Motor neuron (in vitro differentiated cells): ENCODE measurements around the gene SCGN. TPM values are rescaled to one million over a fixed set of nuclear protein-coding genes. Genes with fewer than 3 reads are reported as not detected.

Source experiments
- ATAC-seq, 8 experiments: fragments of 200-7000 bp; cut with Tn5 transposase; replicated peaks in 6 of 8; 2 replicates each; pipeline ENCODE4 v1.8.0; 2021; ENCODE audit warnings: mild to moderate bottlenecking in 8 of 8, moderate library complexity in 8 of 8
- H3K27ac ChIP-seq, 2 donors: fragments of 250-450 bp; sonication (Bioruptor Pico); 2 replicates each; pipeline ENCODE4 v1.9.0; 2021; ENCODE audit warnings: antibody characterized with exemption in 2 of 2, mild to moderate bottlenecking in 2 of 2, moderate library complexity in 1 of 2
- H3K4me1 ChIP-seq, 2 donors: fragments of 250-450 bp; sonication (Bioruptor Pico); replicated peaks in 1 of 2; 2 replicates each; pipeline ENCODE4 v1.6.1; 2021; ENCODE audit warnings: antibody characterized with exemption in 2 of 2, mild to moderate bottlenecking in 2 of 2, moderate library complexity in 1 of 2
- H3K4me3 ChIP-seq, 5 donors: fragments of 250-450 bp; sonication (Bioruptor Pico); 2 replicates each; pipeline ENCODE4 v1.9.0; 2021; ENCODE audit warnings: antibody characterized with exemption in 5 of 5, mild to moderate bottlenecking in 5 of 5, moderate library complexity in 4 of 5
- WGBS, 10 experiments: fragments of 450-650 bp; shearing (Covaris generic); methylation state at CpG; one replicate each; pipeline ENCODE4 v1.0.0; 2022; 5-methylcytosine and 5-hydroxymethylcytosine counted together
- in situ Hi-C, 9 experiments: fragments of 400-800 bp; cut with MboI; loops; one replicate each; pipeline ENCODE4 v1.15.0; 2021; ENCODE audit warnings: low sequenced_read_pairs in 9 of 9, low pct_unique_long_range_greater_than_20kb in 2 of 9; ENCODE audit not compliant: unreplicated experiment in 9 of 9
- total RNA-seq, 8 experiments: library from RNA; unstranded; fragments of 300-600 nt; gene quantifications; 2 replicates each; pipeline versions ENCODE4 v1.2.3 to v1.2.4, GENCODE V29; 2022

The SCGN gene
- total RNA-seq, 8 experiments from 2014 or later = 0.27 to 10.2 (median 2.3) TPM; not detected in 1

DNA sequence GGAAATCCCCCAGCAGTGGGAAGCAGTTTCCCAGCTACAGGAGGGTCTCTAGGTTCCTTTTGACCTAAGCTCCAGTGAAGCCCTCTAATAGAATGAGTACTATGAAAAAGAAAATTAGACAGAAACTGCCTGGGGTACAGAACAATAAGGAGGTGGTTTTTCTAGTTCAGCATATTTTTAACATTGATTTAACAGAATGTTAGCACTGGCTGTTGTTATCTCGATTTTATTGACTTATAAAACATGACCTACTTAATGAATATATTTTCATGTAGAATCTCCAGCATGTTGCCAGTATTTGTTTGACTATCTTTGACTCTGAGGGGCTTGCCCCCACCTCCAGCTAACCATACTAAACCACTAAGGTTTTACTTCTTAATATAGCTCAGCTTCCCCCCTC lies 19.6 kb downstream of the SCGN start:
- no peak overlapping the region for H3K4me3 ChIP-seq
- WGBS, 10 experiments = 13 to 80% (median 33%) methylated on average over 1 of the region's 1 CpG; no CpG with 5 or more reads in 3 of the 10 experiments
- no peak overlapping the region for H3K27ac ChIP-seq
- no peaks in the 10 kb centered on the region for H3K4me1 ChIP-seq
- in situ Hi-C loops = no loop called here
- ATAC-seq = peak in 1 of 8 experiments; percentile 3

DNA sequence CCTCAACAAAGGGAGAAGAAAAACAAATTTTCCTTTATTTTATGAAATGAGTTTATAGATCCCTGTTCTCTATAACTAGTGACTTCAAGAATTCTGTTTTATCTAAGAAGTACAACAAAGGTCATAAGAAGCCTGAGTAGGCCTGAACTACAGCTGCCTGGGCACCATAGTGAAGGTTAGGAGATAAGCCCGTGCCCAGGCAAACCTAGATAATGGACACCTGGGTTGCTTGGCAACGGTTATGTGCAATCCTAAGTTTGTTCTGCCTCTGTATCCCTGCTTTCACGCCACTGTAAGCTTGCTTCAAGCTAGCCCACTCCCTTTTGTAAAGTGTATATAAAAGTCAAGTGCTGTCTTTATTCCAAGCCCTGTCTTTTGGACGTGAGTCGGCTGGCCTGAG lies 23.2 kb downstream of the SCGN start:
- 53 to 94% (median 80%) methylated on average over 1 to 5 of the region's 5 CpGs; no CpG with 5 or more reads in 3 of the 10 experiments for WGBS, 10 experiments
- no peak for ATAC-seq
- Histone ChIP-seq H3K27ac (no peak overlapping the region), H3K4me1 (no peaks in the 10 kb centered on the region), H3K4me3 (no peak overlapping the region)
- in situ Hi-C loops = no loop called here

DNA sequence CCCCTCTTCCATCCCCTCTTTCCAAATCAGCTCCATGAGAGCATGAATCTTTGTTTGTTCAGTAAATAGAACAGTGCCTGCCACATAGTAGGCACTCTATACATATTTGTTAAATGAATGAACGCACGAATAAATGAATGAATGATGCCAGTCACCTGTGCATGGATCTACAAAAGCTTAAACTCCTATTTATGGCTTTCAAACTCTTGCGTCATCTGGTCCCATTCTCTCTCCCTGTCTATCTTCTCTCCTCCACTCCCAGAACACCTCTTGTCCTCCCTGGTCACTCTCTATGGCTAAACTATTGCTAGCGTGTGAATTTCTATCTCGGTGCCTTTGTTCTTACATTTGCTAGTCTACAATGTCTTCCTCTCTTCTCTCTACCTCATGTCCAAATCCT lies 24.8 kb downstream of the SCGN start:
- H3K27ac ChIP-seq = no peak overlapping the region
- ATAC-seq = no peak
- in situ Hi-C loops = no loop called here
- no peak overlapping the region for H3K4me3 ChIP-seq
- no peaks in the 10 kb centered on the region for H3K4me1 ChIP-seq
- WGBS, 10 experiments = 19 to 89% (median 63%) methylated on average over 2 to 5 of the region's 5 CpGs

DNA sequence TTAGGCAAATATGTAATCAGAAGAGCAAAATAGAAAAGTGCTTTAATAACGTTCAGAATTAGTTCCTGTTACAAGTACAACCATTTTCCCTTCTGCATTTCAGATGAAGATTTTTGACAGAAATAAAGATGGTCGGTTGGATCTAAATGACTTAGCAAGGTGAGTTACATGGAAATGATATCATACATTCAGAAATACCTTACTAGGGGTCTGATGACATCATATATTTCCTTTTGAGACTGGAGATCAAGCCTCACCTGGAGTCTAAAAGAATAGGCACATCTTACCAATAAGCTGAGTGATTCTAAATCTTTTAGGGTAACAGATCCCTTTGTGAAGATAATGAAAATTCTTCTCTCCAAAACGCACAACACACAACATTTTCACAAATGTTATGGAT lies 29.8 kb downstream of the SCGN start:
- no peaks in the 10 kb centered on the region for H3K4me1 ChIP-seq
- in situ Hi-C loops = no loop called here
- WGBS, 10 experiments = 0 to 88% (median 71%) methylated on average over 1 to 3 of the region's 3 CpGs
- no peak overlapping the region for H3K4me3 ChIP-seq
- no peak for ATAC-seq
- H3K27ac ChIP-seq = no peak overlapping the region

DNA sequence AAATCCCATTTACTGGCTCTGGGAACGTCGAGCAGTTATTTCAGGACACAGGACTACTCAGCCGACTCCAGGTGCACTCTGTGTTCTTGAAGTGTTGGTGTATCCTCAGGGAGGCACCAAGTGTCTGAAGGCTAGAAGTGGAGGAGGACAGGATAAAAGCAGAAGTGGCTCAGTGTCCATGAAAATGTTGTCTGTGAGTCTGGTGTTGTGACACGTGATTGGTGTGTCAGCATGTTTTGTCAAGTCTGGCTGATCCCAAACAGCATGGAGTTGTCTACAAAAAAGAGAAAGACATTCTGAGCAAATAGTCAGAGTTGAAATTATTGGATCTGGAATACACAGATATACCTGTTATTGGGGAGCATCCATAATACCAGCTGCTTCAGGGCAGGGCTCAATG lies 30.3 kb downstream of the SCGN start:
- in situ Hi-C loops = no loop called here
- ATAC-seq = no peak
- Histone ChIP-seq H3K4me3 (no peak overlapping the region), H3K4me1 (no peaks in the 10 kb centered on the region), H3K27ac (no peak overlapping the region)
- WGBS, 10 experiments = 0 to 100% (median 51%) methylated on average over 1 to 3 of the region's 4 CpGs; no CpG with 5 or more reads in 4 of the 10 experiments

DNA sequence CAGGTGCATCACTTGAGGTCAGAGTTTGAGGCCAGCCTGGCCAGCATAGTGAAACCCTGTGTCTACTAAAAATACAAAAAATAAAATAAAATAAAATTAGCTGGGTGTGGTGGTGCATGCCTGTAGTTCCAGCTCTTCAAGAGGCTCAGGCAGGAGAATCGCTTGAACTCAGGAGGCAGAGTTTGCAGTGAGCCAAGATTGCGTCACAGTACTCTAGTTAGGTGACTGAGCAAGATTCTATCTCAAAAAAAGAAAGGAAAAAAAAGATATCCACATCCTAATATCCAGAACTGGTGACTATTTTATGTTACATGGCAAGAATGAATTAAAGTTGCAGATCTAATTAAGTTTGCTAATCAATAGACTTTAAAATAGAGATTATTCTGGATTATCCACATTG lies 32.5 kb downstream of the SCGN start:
- 17 to 100% (median 72%) methylated on average over 1 to 2 of the region's 2 CpGs; no CpG with 5 or more reads in 1 of the 10 experiments for WGBS, 10 experiments
- in situ Hi-C loops = no loop called here
- ATAC-seq = peak in 1 of 8 experiments; percentile 49

DNA sequence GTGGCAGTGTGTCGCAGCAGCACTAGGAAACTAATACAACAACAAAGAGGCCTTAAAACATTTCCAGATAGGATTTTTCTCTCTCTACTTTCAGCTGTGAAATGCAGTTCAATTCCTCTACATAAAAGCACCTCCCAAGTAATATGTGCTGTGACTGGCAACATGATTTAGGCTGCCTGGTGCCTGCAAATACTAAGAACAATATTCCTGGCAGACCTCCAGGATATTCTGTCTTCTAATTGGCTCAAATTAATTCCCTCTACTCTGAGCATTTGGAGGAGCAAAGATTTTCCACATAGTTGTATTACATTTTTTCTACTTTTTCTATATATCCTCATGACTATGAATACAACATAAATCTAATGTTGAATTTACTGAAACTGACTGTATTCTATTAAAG lies 33.2 kb downstream of the SCGN start:
- WGBS, 10 experiments = 0 to 71% methylated on average over 1 of the region's 1 CpG; no CpG with 5 or more reads in 8 of the 10 experiments
- in situ Hi-C loops = no loop called here
- H3K4me1 ChIP-seq = no peaks in the 10 kb centered on the region
- no peak for ATAC-seq
- H3K4me3 ChIP-seq = no peak overlapping the region
- no peak overlapping the region for H3K27ac ChIP-seq

More for the DNA sequence above, 32.5 kb downstream of the SCGN start:
- Histone ChIP-seq H3K4me3 (no peak overlapping the region), H3K4me1 (no peaks in the 10 kb centered on the region), H3K27ac (no peak overlapping the region)

DNA sequence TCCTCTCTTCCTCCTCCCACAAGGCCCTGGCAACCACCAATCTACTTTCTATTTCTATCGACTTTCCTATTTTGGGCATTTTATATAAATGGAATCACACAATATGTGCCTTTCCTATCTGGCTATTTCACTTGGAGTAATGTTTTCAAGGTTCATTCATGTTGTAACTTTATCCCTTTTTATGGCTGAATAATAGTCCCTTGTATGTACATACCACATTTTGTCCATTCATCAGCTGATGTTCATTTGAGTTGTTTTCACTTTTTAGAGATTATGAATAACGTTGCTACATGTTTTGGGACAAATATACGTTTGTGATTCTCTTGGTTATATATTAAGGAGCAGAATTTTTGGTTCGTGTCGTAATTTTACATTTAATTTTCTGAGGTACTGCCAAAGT lies 33.9 kb downstream of the SCGN start:
- Histone ChIP-seq H3K27ac (no peak overlapping the region), H3K4me3 (no peak overlapping the region), H3K4me1 (no peaks in the 10 kb centered on the region)
- in situ Hi-C loops = no loop called here
- ATAC-seq = no peak
- WGBS, 10 experiments = 38 to 92% (median 72%) methylated on average over 3 to 5 of the region's 5 CpGs

DNA sequence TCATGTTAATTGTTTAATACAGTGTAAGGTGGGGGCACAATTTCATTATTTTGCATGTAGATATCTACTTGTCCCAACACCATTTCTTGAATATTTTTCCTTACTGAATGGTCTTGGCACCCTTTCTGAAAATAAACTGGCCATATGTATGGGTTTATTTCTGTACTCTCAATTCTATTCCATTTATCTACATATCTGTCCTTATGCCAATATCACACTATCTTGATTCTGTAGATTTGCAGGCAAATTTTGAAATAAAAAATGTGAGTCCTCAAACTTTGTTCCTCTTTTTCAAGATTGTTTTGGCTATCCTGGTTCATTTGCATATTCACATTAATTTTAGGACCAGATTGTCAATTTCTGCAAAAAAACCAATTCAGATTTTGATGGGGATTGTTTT lies 34.8 kb downstream of the SCGN start:
- in situ Hi-C loops = no loop called here
- ATAC-seq = no peak
- Histone ChIP-seq H3K27ac (no peak overlapping the region), H3K4me3 (no peak overlapping the region), H3K4me1 (no peaks in the 10 kb centered on the region)

DNA sequence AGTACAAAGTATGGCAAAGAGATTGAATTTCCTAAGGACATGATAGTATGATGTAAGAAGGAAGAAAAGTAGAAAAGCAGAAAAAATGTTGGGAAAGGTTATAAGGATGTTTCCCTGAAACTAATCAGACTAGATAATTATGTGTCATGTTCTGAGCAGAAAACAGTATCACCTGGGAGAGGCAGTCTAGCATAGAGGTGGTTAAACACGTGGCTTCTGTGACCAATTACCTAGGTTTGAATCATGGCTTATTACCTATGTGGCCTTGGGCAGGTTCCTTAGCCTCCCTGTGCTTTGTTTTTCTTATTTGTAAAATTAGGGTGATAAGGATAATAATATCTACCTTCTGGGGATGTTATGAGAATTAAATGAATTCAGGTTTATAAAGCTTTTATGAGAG lies 38.0 kb downstream of the SCGN start:
- in situ Hi-C loops = no loop called here
- WGBS, 10 experiments = 0 to 100% (median 70%) methylated on average over 1 of the region's 1 CpG; no CpG with 5 or more reads in 4 of the 10 experiments
- H3K4me3 ChIP-seq = no peak overlapping the region
- H3K27ac ChIP-seq = no peak overlapping the region
- no peaks in the 10 kb centered on the region for H3K4me1 ChIP-seq
- no peak for ATAC-seq

DNA sequence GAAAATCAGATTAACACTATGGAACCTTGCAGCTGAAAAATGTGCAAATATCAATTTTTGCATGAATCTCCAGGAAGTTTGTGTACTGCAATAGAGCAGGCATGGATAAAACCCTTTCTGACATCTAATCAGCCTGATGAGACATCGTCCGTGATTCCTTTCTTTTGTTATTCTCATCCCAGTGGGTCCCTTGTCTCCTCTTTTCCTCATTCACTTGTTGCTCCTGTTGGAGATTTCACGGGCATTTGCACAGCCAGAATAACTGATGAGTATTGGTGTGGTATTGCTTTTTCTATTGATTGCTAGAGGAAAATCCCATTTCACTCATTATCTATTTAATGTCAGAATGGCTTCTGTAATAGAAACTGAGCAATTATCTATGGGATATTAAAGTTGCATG lies 39.9 kb downstream of the SCGN start:
- Histone ChIP-seq H3K4me1 (no peaks in the 10 kb centered on the region), H3K27ac (no peak overlapping the region), H3K4me3 (no peak overlapping the region)
- ATAC-seq = peak in 1 of 8 experiments; percentile 31
- WGBS, 10 experiments = 23 to 78% (median 34%) methylated on average over 1 to 3 of the region's 3 CpGs; no CpG with 5 or more reads in 2 of the 10 experiments
- in situ Hi-C loops = no loop called here

DNA sequence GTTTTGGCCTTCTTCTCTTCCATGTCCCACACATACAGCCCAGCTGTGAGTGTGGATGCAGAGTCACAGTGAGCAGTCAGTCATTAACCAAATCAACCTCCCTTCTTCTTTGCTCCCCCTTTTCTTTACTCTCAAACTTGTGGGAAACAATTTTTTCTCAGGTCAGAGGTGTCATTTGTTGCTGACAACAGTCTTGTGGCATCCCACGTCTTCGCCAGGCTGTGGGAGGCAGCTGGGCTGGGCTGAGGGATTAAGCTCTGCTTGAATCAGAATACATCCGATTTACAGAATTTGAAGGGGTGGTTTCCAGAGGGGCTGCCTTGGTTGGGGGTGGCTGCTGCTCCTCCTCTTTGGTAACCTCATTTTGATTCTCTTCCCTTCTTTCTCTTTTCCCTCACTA lies 40.5 kb downstream of the SCGN start:
- in situ Hi-C loops = no loop called here
- H3K4me1 ChIP-seq = no peaks in the 10 kb centered on the region
- 0 to 90% (median 44%) methylated on average over 1 to 2 of the region's 3 CpGs; no CpG with 5 or more reads in 5 of the 10 experiments for WGBS, 10 experiments
- no peak overlapping the region for H3K27ac ChIP-seq
- ATAC-seq = no peak
- H3K4me3 ChIP-seq = no peak overlapping the region

DNA sequence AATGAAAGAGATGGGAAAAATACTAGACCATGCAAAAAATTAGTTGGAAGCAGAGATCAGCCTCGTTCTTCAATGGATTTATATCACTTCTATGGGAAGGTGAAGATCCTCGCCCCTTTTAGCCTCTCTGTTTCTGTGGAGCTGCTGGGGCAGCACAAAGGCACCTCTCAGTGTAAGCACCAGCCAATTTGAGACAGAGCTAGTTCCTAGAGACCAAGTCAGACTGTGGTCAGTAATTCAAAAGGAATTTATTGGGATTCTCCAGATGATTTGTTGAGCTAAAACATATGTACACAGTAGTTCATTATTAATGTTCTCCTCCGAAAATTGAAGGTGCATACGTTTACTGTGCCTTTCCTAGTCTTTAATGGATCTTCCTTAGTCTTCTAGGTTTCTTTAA lies 42.4 kb downstream of the SCGN start:
- Histone ChIP-seq H3K4me1 (no peaks in the 10 kb centered on the region), H3K27ac (no peak overlapping the region), H3K4me3 (no peak overlapping the region)
- 7 to 94% (median 80%) methylated on average over 1 to 4 of the region's 4 CpGs for WGBS, 10 experiments
- in situ Hi-C loops = no loop called here
- no peak for ATAC-seq

DNA sequence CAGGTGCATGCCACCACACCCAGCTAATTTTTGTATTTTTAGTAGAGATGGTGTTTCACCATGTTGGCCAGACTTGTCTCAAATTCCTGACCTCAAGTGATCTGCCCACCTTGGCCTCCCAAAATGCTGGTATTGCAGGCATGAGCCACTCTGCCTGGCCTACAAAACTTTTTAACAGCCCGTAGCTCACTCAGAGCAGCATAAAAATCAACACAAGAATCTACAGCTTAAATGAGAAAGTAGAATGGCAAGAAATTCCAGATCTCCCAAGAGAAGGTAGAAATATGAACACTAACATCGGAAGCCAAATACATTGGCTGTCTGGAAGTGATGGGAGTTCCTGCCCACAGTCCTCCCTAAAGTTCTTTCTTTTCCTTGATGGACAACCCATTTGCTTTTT lies 43.7 kb downstream of the SCGN start:
- Histone ChIP-seq H3K4me3 (no peak overlapping the region), H3K27ac (no peak overlapping the region), H3K4me1 (no peaks in the 10 kb centered on the region)
- WGBS, 10 experiments = 20 to 100% (median 93%) methylated on average over 1 to 2 of the region's 2 CpGs; no CpG with 5 or more reads in 3 of the 10 experiments
- in situ Hi-C loops = no loop called here
- ATAC-seq = no peak
